ENCODE measurements around the gene INPP5K. TPM values are rescaled to one million over a fixed set of nuclear protein-coding genes. Genes with fewer than 3 reads are reported as not detected.

Gene INPP5K
- total RNA-seq, 1 donor from 2014 or later, result 19.4 TPM

- Mint-ChIP-seq H3K27ac (ENCODE audit: unreplicated experiment) (no peak overlapping the region), H3K36me3 (ENCODE audit: low read depth) (no peaks in the 10 kb centered on the region), H3K27me3 (ENCODE audit: low read depth) (peaks cover 9% of the 10 kb centered on the region), H3K4me1 (peaks cover 20% of the 10 kb centered on the region), H3K9me3 (no peaks in the 10 kb centered on the region), H3K4me3 (no peak overlapping the region)
- TF ChIP-seq CTCF (conservative IDR thresholded peaks at IDR 0.05), result no peak
- DNase-seq (ENCODE audit: low read depth, low spot score), result no peak
These were observed 21.6 kb downstream of the INPP5K start for GRCh38 chr17:1494736-1495253.

- no peak for TF ChIP-seq CTCF (conservative IDR thresholded peaks at IDR 0.05)
- Mint-ChIP-seq H3K9me3 (no peaks in the 10 kb centered on the region), H3K4me1 (peaks cover 21% of the 10 kb centered on the region), H3K36me3 (ENCODE audit: low read depth) (no peaks in the 10 kb centered on the region), H3K27me3 (ENCODE audit: low read depth) (peaks cover 9% of the 10 kb centered on the region), H3K27ac (ENCODE audit: unreplicated experiment) (no peak overlapping the region), H3K4me3 (peak overlapping the region; percentile 73)
- DNase-seq (ENCODE audit: low read depth, low spot score), result no peak
These were observed 22.2 kb downstream of the INPP5K start for GRCh38 chr17:1494203-1494602.

- peaks cover 29% of the 10 kb centered on the region for H3K4me1 Mint-ChIP-seq
- no peak for TF ChIP-seq CTCF (conservative IDR thresholded peaks at IDR 0.05)
- H3K9me3 Mint-ChIP-seq, result no peaks in the 10 kb centered on the region
- H3K4me3 Mint-ChIP-seq, result peak overlapping the region; percentile 73
- H3K27ac Mint-ChIP-seq (ENCODE audit: unreplicated experiment), result no peak overlapping the region
- peaks cover 9% of the 10 kb centered on the region for H3K27me3 Mint-ChIP-seq (ENCODE audit: low read depth)
- no peaks in the 10 kb centered on the region for H3K36me3 Mint-ChIP-seq (ENCODE audit: low read depth)
- no peak for DNase-seq (ENCODE audit: low read depth, low spot score)
These were observed 23.0 kb downstream of the INPP5K start for GRCh38 chr17:1493291-1493980.

GRCh38 chr17:1492249-1493206 is 23.9 kb downstream of the INPP5K start, which contains the start of gene MYO1C:
TSS of gene MYO1C (minus strand) at chr17:1492686. CDS start at chr17:1492487, 199 bp downstream.
- Mint-ChIP-seq H3K27me3 (ENCODE audit: low read depth) (peaks cover 9% of the 10 kb centered on the region), H3K4me1 (peaks cover 31% of the 10 kb centered on the region), H3K9me3 (no peaks in the 10 kb centered on the region), H3K27ac (ENCODE audit: unreplicated experiment) (no peak within 1 kb of the TSS), H3K36me3 (ENCODE audit: low read depth) (no peaks in the 10 kb centered on the region), H3K4me3 (peak within 1 kb of the TSS; percentile 91)
- no peak for TF ChIP-seq CTCF (conservative IDR thresholded peaks at IDR 0.05)
- no peak for DNase-seq (ENCODE audit: low read depth, low spot score)

- no peak for TF ChIP-seq CTCF (conservative IDR thresholded peaks at IDR 0.05)
- peaks cover 9% of the 10 kb centered on the region for H3K27me3 Mint-ChIP-seq (ENCODE audit: low read depth)
- peak overlapping the region; percentile 91 for H3K4me3 Mint-ChIP-seq
- H3K4me1 Mint-ChIP-seq, result peaks cover 31% of the 10 kb centered on the region
- no peak overlapping the region for H3K27ac Mint-ChIP-seq (ENCODE audit: unreplicated experiment)
- H3K36me3 Mint-ChIP-seq (ENCODE audit: low read depth), result no peaks in the 10 kb centered on the region
- H3K9me3 Mint-ChIP-seq, result no peaks in the 10 kb centered on the region
- DNase-seq (ENCODE audit: low read depth, low spot score), result peak; percentile 26
These were observed 24.8 kb downstream of the INPP5K start for GRCh38 chr17:1491443-1492248.

All from neural crest cell (in vitro differentiated cells).